Neural progenitor cell (in vitro differentiated cells): ENCODE results near the gene CSDE1. TPM values are rescaled to one million over a fixed set of nuclear protein-coding genes. Genes with fewer than 3 reads are reported as not detected.

ENCODE experiments used
- DNase-seq: peaks from one replicate; pipeline ENCODE4 v3.0.0-alpha.2; 2016; ENCODE audit warnings: low spot score
- H2AFZ ChIP-seq: fragments of 200-600 bp; sonication (generic); replicated peaks from 2 replicates; pipeline ENCODE4 v1.6.1; 2016; ENCODE audit warnings: antibody characterized with exemption
- H3F3A ChIP-seq: fragments of 200-600 bp; sonication (generic); 2 replicates; pipeline ENCODE4 v1.6.1; 2016; ENCODE audit warnings: antibody characterized with exemption, low read depth
- H3K27ac ChIP-seq: fragments of 200-600 bp; sonication (generic); 2 replicates; pipeline ENCODE4 v1.5.1; 2016; ENCODE audit warnings: mild to moderate bottlenecking
- H3K27me3 ChIP-seq: fragments of 200-600 bp; sonication (generic); 2 replicates; pipeline ENCODE4 v1.6.1; 2016; ENCODE audit warnings: mild to moderate bottlenecking, moderate library complexity
- H3K36me3 ChIP-seq: fragments of 200-600 bp; sonication (generic); 2 replicates; pipeline ENCODE4 v1.5.1; 2016
- H3K4me1 ChIP-seq: fragments of 200-600 bp; sonication (generic); 2 replicates; pipeline ENCODE4 v1.6.1; 2016; ENCODE audit warnings: mixed run types
- H3K4me2 ChIP-seq: fragments of 200-600 bp; sonication (generic); 2 replicates; pipeline ENCODE4 v1.6.1; 2016
- H3K4me3 ChIP-seq: fragments of 200-600 bp; sonication (generic); 2 replicates; pipeline ENCODE4 v1.5.1; 2016
- H3K79me2 ChIP-seq: fragments of 200-600 bp; sonication (generic); 2 replicates; pipeline ENCODE4 v1.6.1; 2016; ENCODE audit warnings: low read depth
- H3K9ac ChIP-seq: fragments of 200-600 bp; sonication (generic); 2 replicates; pipeline ENCODE4 v1.6.1; 2016
- H3K9me3 ChIP-seq: fragments of 200-600 bp; sonication (generic); 2 replicates; pipeline ENCODE4 v1.5.1; 2016; ENCODE audit warnings: low read depth
- H4K20me1 ChIP-seq: fragments of 200-600 bp; sonication (generic); 2 replicates; pipeline ENCODE4 v1.6.1; 2016; ENCODE audit warnings: low read depth
- H3K27ac Mint-ChIP-seq: 3 replicates; pipeline ENCODE4 v1.8.0; 2021; ENCODE audit warnings: mixed read lengths
- H3K27me3 Mint-ChIP-seq: 2 replicates; pipeline ENCODE4 v1.8.0; 2022; ENCODE audit warnings: low read depth, mild to moderate bottlenecking, inconsistent platforms, moderate library complexity, mixed read lengths; ENCODE audit not compliant: insufficient read depth
- H3K36me3 Mint-ChIP-seq: 3 replicates; pipeline ENCODE4 v1.8.0; 2021; ENCODE audit warnings: mixed read lengths
- H3K4me1 Mint-ChIP-seq: 3 replicates; pipeline ENCODE4 v1.8.0; 2021; ENCODE audit warnings: mixed read lengths
- H3K4me3 Mint-ChIP-seq: 3 replicates; pipeline ENCODE4 v1.8.0; 2021; ENCODE audit warnings: mild to moderate bottlenecking, moderate library complexity, mixed read lengths
- H3K9me3 Mint-ChIP-seq: 3 replicates; pipeline ENCODE4 v1.8.0; 2020; ENCODE audit warnings: mixed read lengths
- CTCF ChIP-seq: fragments of 200-600 bp; sonication (generic); IDR thresholded peaks from 2 replicates; pipeline ENCODE4 v1.5.1; 2017; ENCODE audit warnings: antibody characterized with exemption, mild to moderate bottlenecking
- EZH2 ChIP-seq: fragments of 200-600 bp; sonication (generic); IDR thresholded peaks from 2 replicates; pipeline ENCODE4 v1.6.1; 2017; ENCODE audit warnings: antibody characterized with exemption, mild to moderate bottlenecking, moderate library complexity
- EZH2phosphoT487 ChIP-seq: fragments of 200-600 bp; sonication (generic); IDR thresholded peaks from 2 replicates; pipeline ENCODE4 v1.6.1; 2017; ENCODE audit warnings: antibody characterized with exemption
- total RNA-seq: library from RNA; depleted of rRNA; stranded (reverse); fragments of >200 nt; gene quantifications from 2 replicates; pipeline ENCODE4 v1.2.3, GENCODE V29; 2015; ENCODE audit warnings: low replicate concordance

CSDE1 gene
- total RNA-seq, 1 donor from 2014 or later: 1,362 TPM

GRCh38 chr1:114715952-114716303, 41.9 kb downstream of the CSDE1 start:
- Histone ChIP-seq H2AFZ (peak overlapping the region; percentile 66), H3K4me1 (peaks cover 15% of the 10 kb centered on the region), H3K79me2 (peaks cover 46% of the 10 kb centered on the region), H3F3A (peaks cover 49% of the 10 kb centered on the region), H3K4me2 (peak overlapping the region; percentile 98), H3K9ac (peak overlapping the region; percentile 97), H3K27me3 (no peaks in the 10 kb centered on the region), H3K9me3 (no peaks in the 10 kb centered on the region), H3K36me3 (peaks cover 17% of the 10 kb centered on the region), H4K20me1 (no peaks in the 10 kb centered on the region), H3K27ac (peak overlapping the region; percentile 81), H3K4me3 (peak overlapping the region; percentile 98)
- Mint-ChIP-seq H3K9me3 (no peaks in the 10 kb centered on the region), H3K27ac (peak overlapping the region; percentile 37), H3K27me3 (peaks cover 2% of the 10 kb centered on the region), H3K4me1 (peaks cover 11% of the 10 kb centered on the region), H3K36me3 (peaks cover 16% of the 10 kb centered on the region), H3K4me3 (peak overlapping the region; percentile 95)
- TF ChIP-seq CTCF (no peak), EZH2phosphoT487 (no peak), EZH2 (no peak)
- DNase-seq: no peak

- H3K27ac ChIP-seq: no peak overlapping the region
- Mint-ChIP-seq H3K27ac (no peak overlapping the region), H3K36me3 (peaks cover 8% of the 10 kb centered on the region), H3K4me1 (peaks cover 11% of the 10 kb centered on the region), H3K27me3 (peaks cover 2% of the 10 kb centered on the region), H3K9me3 (no peaks in the 10 kb centered on the region), H3K4me3 (no peak overlapping the region)
- H3K4me2 ChIP-seq: no peak overlapping the region
- DNase-seq: no peak
- no peak overlapping the region for H3K9ac ChIP-seq
- H3K4me1 ChIP-seq: peaks cover 15% of the 10 kb centered on the region
- no peak overlapping the region for H3K4me3 ChIP-seq
- H3F3A ChIP-seq: peaks cover 19% of the 10 kb centered on the region
- peaks cover 51% of the 10 kb centered on the region for H3K79me2 ChIP-seq
- TF ChIP-seq EZH2phosphoT487 (no peak), EZH2 (no peak), CTCF (no peak)
- H2AFZ ChIP-seq: no peak overlapping the region
- peaks cover 16% of the 10 kb centered on the region for H3K36me3 ChIP-seq
- H4K20me1 ChIP-seq: no peaks in the 10 kb centered on the region
- H3K9me3 ChIP-seq: no peaks in the 10 kb centered on the region
- no peaks in the 10 kb centered on the region for H3K27me3 ChIP-seq
Measured at GRCh38 chr1:114712977-114713376, 44.8 kb downstream of the CSDE1 start.

- H3K9me3 ChIP-seq: no peaks in the 10 kb centered on the region
- H3K27ac ChIP-seq: no peak overlapping the region
- H3K9me3 Mint-ChIP-seq: no peaks in the 10 kb centered on the region
- no peaks in the 10 kb centered on the region for H3F3A ChIP-seq
- peaks cover 3% of the 10 kb centered on the region for H3K4me1 ChIP-seq
- H3K27me3 ChIP-seq: no peaks in the 10 kb centered on the region
- DNase-seq: no peak
- no peak overlapping the region for H3K9ac ChIP-seq
- H3K79me2 ChIP-seq: peaks cover 38% of the 10 kb centered on the region
- no peaks in the 10 kb centered on the region for H3K4me1 Mint-ChIP-seq
- no peak overlapping the region for H2AFZ ChIP-seq
- H3K27ac Mint-ChIP-seq: no peak overlapping the region
- H3K4me2 ChIP-seq: no peak overlapping the region
- no peaks in the 10 kb centered on the region for H4K20me1 ChIP-seq
- TF ChIP-seq CTCF (no peak), EZH2phosphoT487 (no peak), EZH2 (no peak)
- peaks cover 20% of the 10 kb centered on the region for H3K36me3 ChIP-seq
- H3K4me3 ChIP-seq: no peak overlapping the region
- no peak overlapping the region for H3K4me3 Mint-ChIP-seq
- peaks cover 2% of the 10 kb centered on the region for H3K27me3 Mint-ChIP-seq
- peaks cover 16% of the 10 kb centered on the region for H3K36me3 Mint-ChIP-seq
Measured at GRCh38 chr1:114710360-114710759, 47.4 kb downstream of the CSDE1 start.
